D721Med (cell line): ENCODE measurements around the gene PEX7.
"Not testable (repeated sequence)": the region's sequence is repeated elsewhere in the genome, so short reads cannot be mapped to it uniquely, and the experiment has no call there.

ENCODE experiments used
- DNase-seq: peaks from one replicate; pipeline ENCODE4 v3.0.0; 2011; ENCODE audit warnings: low spot score; ENCODE audit not compliant: insufficient read length
- FAIRE-seq: peaks from 2 replicates; lab custom pipeline; 2011; peaks lifted over from hg19 to GRCh38; lab: Jason Lieb, UNC
- CTCF ChIP-seq: IDR thresholded peaks from 2 replicates; pipeline ENCODE4 v1.5.1; 2012; ENCODE audit warnings: mild to moderate bottlenecking, control low read depth; ENCODE audit not compliant: insufficient read depth; ENCODE audit errors: missing control alignments

Gene PEX7

GRCh38 chr6:136901212-136901784, 78.9 kb downstream of the PEX7 start:
- TF ChIP-seq CTCF, result no peak
- DNase-seq (no peak), FAIRE-seq (no peak)

GRCh38 chr6:136904477-136904876, 82.1 kb downstream of the PEX7 start:
- DNase-seq, FAIRE-seq: not testable (repeated sequence)

- DNase-seq, result no peak
- FAIRE-seq, result no peak
- TF ChIP-seq CTCF, result no peak
Measured at GRCh38 chr6:136914947-136915346, 92.6 kb downstream of the PEX7 start.

GRCh38 chr6:136918706-136919105, 96.3 kb downstream of the PEX7 start:
- DNase-seq (no peak), FAIRE-seq (no peak)
- no peak for TF ChIP-seq CTCF

GRCh38 chr6:136920216-136920615, 97.8 kb downstream of the PEX7 start:
- TF ChIP-seq CTCF, result no peak
- no peak for FAIRE-seq
- DNase-seq, result no peak

- DNase-seq, result no peak
- no peak for TF ChIP-seq CTCF
- FAIRE-seq, result no peak
Measured at GRCh38 chr6:136920671-136921380, 98.4 kb downstream of the PEX7 start.

GRCh38 chr6:136921381-136921935, 99.1 kb downstream of the PEX7 start:
- FAIRE-seq (no peak), DNase-seq (no peak)
- TF ChIP-seq CTCF, result no peak
